ENCODE data around the gene LOXHD1.

Gene LOXHD1

DNA sequence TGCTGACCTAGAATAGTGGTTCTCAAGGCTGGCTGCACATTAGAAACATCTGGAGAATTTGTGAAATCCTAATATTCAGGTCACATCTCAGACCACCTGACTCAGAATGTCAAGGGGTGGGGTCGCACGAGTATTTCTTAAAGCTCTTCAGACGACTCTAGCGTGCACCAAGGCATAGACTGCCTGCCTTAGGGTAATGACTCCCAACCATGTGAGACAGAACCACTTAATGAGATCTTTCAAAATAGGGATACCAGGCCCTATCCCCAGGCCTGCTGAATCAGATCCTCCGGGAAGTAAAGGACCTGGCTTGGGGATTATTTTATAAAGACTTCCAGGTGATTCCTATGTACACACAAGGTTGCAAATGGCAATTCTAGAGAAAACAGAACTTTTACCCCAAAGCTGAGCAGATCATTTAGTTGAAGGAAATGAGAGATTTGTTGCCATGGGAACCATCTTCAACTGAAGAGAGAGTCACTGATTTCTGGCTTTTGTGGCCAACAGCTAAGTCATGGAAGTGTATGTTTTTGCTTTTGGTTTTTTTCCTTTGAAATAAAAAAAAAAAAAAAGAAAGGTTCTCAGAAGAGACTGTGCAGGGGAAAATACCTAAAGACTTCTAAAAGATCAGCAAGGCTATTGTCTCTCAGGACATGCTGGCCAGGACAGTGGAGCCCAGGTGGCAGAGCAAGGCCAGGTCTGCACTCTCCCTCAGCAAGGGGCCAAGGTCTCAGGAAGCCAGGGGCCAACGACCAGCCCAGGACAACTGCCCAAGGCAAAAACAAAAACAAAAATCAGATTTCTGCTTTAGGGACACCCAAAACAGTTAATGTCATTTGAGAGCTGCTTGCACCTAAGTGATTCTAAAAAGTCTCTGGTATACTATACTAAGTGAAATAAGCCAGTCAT, 15.3 kb upstream of the LOXHD1 start:
- DNase-seq, result peak; percentile 40

DNA sequence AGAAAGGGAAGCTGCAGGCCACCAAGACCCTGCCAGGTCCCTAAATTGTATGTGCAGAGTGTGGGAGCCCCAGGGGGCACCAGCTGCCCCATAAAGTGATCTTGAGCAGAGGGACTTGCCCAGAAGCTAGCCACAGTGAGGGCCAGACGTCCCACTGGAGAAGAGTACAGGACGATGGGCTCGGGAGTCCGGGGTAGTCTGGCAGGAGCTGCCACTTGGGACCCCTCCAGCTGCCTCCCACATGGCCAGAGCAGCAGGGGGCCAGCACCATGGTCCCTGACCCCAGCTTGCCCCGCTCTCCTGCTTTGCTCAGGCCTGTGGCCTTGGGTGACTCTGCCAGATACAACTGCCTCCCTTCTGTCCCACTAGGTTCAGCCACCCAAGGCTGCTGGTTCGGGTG, 11.7 kb upstream of the LOXHD1 start:
- no peak for DNase-seq

DNA sequence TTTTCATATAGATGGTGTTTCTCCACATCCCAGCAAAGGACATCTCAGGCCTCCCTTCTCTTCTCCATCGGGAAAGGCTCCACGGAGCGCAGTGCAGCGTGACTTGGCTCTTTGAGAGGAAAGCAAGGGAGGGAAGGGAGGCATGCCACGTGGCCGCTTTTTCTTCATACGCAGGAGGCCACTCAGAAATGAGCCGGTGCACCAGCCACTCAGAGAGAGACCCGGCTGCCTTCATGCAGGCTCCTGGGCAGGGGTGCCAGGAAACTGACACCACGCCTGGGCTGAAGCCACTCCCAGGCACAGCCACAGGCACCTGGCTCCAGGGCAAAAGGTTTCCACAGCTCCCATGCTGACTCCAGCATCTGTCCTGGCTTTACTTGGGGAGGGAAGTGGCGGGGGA, 11.1 kb upstream of the LOXHD1 start:
- DNase-seq, result no peak

DNA sequence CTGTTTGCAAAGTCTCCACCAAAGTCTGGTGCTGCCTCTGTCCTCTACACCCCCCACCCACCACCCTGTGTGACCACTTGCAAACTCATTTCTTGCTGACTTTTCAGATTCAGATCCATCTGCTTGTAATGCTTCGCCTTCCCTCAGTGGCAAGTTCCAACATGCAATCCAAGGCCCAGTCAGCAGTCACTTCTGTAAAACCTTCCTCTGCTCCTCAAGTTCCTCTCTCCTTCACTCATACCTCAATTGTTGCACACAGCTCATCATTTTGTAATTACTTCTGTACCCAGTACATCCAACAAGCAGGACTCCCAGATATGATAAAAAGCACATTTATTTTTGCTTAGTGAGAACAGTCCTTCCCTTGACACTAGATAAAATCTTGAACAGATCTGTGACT, 6.5 kb upstream of the LOXHD1 start:
- no peak for DNase-seq

DNA sequence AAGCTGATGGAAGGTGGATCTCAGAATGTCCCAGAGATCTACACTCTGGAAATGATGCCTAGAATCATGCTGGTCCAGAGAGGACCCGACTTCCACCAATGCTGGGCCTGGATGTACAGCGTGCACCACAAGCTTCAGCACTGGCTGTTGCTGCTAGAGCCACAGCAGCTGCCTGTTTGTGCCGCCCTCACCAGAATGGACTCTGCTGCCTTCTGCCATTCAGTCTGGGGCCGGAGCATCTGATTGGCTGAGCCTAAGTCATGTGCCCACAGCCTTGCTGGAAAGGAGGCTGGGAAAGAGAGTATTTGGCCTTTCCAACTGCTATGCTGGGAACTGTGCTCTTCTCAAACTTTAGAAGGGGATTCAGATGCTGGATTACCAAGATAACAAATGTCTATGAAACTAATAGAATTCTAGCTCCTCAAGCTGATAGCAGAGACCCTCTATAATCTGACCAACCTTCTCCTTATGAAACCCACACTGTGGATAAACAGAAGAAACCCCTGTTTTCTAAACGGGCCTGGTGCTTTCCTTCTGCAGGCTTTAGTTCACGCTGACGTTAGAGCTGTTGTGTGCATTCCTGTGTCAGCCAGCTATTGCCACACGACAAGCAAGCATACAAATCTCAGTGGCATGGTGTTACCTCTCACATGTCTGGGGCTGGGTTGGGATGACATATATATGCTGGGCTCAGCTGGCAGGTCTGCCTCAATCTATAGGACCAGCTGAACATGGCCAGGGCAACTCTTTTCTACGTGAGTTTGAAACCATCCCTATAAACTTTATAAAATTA, 4.1 kb upstream of the LOXHD1 start:
- no peak for DNase-seq

DNA sequence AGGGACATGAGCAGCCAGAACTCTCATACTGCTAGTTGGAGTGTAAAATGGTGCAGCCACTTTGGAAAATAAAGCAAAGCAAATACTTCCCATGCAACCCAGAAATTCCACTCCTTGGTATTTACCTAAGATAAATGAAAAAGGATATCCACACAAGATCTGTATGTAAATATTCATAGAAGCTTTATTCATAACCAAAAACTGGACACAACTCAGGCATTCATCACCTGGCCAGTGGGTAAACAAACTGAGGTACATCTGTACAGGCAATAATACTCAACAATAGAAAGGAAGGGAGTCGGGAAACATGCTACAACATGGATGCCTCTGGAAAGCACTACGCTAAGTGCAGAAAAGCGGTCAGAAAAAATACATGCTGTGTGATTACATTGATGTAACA, 2.5 kb upstream of the LOXHD1 start:
- no peak for DNase-seq

DNA sequence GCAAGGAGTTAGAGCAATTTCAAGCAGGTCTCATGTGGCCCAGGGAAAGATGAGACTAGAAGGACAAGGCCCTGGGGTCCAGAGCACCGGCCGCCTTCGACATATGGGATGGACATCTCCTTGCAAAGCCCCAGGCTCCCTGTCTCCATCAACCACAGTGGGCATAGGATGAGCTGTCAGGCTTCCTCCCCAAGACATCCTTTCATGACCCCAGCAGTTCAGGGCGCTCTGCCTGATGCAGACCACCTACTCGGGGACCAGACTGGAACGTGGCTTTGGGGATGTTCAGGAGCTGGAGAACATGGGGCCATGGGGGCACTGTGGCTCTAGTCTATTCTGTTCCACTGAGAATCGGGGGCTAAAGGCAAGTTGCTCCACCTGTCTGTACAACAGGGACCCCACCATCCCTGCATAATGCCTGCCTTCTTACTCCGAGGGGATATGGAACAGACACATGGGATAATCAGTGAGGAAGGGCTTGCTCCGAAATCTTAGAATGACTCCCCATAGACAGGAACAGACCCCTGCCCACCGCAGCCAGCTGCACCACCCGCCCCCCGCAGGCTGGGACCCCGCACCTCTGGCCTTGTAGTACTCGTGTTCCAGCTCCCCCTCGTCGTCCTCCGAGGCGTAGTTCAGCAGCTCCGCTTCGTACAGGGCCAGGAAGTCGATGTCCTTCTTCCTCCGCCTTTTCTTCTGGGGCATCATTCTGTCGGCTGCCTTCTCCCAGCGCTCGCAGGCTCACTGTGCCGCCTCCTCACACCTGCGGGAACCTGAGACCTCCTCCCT, 500 bp downstream of the LOXHD1 start:
- DNase-seq, result no peak

DNA sequence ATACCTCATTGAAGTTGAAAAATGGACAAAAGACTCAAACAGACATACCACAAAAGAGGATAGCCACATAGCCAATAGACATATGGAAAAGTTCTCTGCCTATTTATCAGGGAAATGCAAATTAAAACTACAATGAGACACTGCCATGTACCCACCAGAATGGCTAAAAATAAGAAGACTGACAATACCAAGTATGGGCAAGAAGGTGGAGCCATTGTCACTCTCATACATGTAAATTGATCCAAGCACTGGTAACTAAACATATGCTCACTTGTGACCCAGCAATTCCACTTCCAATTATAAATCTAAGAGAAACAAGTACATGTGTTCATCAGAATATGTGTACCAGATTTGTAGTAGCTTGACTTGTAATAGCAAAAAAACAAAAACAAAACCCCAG, 4.6 kb downstream of the LOXHD1 start:
- DNase-seq, result no peak

DNA sequence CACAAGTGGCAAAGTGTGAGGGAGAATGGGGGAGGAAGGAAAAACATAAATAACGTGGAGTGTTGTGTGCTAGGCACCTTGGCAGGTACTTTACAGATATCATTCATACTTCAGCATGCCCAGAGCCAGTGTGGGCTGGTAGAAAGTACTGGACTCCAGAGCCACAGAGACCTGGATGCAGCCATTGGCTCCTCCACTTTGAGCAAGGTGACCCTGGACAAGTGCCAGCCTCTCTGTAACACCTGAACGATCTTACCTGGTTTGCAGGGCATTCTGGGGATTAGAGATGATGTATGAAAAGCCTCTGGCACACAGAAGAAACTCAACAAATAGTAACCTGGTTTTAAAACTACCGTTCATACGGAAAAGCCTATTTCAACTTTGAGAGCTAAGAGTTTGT, 6.3 kb downstream of the LOXHD1 start:
- no peak for DNase-seq

DNA sequence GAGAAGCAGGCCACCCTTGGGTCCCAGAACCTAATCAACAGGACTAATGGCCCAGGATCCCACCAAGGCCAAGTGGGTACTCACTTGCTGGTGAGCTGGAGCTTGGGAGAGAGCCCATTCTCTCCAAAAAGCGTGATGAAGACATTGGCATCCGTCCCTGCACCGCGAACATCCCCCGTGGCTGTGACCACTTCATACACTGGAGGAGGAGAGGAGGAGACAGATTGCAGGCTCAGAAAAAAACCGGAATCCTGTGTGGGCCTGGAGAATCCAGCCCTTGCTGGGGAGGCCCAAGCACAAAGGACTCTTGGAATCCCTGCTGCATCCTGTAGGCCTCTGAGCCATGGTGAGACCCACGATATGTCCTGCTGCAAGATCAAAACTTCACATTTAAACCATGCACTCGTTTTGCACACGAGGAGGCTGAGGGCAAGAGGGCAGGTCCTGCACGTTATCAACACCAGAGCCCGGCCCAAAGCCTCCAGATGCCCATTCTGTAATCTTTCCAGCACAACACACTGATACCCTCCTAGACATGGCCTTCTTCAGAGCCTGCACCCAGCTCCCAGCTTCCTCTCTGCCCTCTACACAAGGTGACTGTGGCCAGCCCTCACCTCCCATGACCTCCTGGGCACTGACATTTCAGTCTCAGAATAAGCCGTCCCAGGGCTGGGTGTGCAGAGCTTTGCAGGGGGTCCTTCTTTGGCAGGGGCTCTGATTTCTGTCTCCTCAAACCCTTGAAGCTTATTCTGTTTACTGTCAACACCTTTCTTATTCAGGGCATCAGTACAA, 7.8 kb downstream of the LOXHD1 start:
- DNase-seq, result no peak

DNA sequence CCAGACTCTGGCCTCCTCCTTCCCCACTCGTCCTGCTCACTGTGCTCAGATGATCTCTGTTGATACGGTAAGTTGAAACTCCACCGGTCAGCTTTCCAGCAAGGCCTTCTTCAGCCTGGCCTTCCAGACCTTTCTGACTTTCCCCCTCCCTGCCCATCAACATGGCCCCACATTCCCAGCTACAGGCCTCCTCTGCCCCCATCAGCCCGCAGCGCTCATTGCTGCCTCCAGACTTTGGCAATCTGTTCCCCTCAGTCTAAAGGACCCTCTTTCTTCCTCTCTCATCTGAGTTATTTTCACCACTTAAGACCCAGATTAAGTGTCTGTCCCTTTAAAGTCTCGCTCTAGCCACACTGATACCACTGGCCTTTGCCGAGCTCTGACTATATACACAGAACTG, 10.6 kb downstream of the LOXHD1 start:
- no peak for DNase-seq

DNA sequence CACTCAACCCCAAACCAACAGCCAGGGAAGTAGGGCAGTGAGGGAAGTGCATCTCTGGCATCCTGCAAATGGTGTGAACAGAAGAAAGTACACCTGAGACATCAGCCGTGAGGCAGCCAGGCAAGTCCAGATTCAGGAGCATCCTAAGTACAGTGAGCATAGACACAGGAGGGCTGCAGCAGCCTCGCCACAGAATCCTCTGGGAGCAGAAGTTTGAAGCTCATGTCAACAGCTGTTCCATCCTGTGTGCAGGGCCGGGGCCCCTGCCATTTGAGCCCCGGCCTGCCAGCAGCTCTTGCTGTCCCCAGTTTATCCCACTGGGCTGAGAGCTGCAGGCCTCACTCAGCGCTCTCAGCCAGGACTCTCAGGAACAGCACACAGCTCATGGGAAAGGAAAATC, 14.5 kb downstream of the LOXHD1 start:
- no peak for DNase-seq

DNA sequence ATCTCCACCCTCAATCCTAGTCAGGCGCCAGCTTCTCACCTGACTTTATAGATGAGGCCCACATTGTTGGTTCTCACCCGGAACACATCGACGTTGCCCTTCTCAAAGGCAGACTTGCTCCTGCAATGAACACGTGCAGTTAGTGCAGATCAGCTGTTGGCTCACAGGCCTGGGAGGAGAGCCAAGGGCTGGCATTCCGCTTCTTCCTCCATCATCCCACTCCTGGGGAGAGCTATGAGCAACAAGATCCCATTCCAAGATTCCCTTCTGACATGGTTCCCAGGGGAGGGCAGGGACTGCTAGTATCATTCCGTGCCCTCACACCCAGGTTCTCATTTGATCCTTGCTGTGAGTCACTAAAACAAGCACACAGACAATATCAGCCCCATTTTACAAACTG, 15.1 kb downstream of the LOXHD1 start:
- DNase-seq, result no peak

DNA sequence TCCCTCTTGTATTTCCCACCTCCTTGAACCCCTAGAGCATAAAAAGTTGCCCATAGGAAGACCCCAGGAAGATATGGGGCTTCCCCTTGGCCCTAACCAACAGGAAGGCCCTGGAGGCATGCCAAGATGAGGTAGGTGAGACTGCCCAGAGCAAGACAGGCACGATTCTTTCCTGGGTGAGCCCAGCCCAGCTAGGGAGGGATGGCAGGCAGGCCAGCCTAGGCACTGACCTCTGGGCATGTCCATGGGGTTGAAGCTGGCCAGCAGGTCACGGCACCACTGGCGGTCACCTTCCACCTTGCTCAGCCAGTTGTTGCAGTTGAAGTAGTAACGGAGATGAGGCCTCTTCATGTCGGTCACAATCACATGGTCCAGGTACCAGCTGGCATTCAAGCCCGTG, 17.6 kb downstream of the LOXHD1 start:
- no peak for DNase-seq

DNA sequence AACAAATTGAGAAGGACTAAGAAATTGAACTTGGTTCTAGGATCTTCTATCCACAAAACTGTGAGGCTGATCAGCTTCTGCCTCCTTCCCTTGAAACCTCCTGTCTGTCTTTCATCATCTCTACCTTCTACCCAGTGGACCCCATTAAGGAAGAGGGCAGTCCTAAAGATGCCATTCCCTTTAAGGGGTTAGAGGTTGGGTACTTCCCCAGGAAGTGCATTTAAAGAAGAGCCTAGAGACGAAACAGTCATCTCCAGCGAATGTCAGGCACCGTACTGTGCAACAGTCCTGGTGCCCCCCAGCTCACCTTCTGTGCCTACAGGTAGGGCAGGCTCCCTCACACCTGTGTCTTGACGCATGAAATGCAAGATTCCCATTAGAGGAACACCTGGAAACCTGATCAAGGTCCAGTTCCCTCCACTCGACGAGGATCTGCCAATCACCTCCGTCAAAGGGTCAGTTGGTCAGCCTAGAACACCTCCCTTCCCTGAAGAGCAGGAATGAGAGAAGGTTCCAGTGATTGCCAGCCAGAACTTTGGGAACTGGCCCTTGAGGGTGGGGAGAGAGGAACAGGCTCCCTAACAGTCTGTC, 20.9 kb downstream of the LOXHD1 start:
- no peak for DNase-seq

DNA sequence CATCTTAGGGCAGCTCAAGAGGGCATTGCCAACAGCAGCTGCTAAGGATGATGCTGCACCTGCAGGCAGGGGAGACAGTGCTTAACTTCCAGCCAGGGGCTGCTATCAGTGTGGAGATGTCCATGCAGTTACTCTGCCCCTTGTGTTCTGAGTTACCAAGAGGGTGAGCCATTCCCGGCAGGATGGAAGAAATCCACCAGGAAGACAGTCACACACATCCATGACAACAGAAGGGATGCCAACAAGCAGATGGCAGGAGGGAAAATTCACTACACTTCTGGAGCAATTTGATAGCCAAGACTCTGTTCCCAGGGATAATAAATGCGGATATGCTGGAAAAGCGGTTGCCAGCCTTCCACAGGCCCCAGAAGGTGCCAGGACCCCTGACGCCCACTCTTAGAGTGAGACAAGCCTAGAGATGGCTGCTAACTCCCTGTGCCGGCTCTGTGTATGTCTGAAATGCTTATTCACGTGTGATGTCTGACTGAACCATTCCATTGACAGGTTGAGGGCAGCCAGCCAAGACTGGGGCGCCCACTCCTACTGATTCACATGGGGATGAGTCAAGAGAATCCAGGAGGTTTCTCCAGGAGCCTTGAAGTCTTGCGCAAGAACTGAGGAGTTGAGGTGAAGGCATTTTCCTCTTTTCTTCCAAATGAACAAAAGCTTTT, 24.5 kb downstream of the LOXHD1 start:
- DNase-seq, result no peak

DNA sequence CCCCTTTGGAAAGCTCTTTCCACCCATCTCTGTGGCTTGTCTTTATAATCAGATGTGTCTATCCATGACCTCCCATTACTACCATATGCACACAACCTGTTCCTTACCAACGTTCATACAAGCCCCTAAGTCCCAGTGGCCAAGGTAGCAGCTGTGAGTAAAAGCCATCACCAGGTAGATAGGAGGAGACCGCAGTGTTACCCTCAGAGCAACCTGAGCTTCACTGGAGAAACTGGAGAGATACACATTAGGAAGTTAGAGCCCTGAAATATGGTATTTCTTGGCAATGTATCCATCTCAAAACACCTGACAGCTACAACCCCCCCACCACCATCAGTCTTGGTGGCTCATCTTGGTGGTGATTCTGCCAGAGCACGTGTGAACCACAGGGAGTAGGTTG, 26.0 kb downstream of the LOXHD1 start:
- DNase-seq, result no peak

DNA sequence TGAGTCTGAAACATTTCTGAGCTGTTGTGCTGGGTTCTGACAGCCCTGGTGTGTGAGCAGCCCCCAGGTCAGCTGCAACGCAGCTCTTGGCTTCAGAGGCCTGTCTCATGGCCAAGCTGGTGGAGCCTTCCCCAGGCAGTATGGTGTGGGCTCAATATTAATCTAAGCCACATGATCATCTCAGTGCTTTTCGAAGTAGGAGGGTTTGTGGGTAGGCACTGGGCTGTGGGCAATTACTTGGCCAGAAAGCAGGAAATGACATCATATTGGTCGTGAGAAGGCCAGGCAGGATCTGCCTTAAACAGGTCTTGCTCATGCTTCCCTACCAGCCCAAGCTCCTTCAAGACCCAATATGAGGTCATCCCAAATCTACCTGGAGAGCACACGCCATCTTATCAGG, 26.9 kb downstream of the LOXHD1 start:
- DNase-seq, result no peak

DNA sequence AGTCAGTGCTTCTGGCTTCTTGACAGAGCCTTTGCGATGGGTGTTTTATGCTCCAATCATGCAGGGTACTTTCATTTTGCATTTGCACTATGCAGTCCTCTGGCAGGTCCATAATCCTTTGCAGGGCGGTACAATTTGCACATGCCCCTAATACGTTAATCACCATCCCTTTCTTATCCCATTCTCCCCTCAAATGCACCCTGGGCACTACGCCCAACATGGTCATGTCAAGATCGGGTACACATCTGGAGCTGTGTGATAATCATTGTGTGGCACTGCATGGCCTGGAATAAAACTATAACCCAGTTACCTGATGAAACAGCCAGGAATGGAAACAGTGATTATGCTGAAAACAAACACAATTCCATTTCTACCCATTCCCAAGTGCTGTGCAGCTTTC, 27.7 kb downstream of the LOXHD1 start:
- no peak for DNase-seq

DNA sequence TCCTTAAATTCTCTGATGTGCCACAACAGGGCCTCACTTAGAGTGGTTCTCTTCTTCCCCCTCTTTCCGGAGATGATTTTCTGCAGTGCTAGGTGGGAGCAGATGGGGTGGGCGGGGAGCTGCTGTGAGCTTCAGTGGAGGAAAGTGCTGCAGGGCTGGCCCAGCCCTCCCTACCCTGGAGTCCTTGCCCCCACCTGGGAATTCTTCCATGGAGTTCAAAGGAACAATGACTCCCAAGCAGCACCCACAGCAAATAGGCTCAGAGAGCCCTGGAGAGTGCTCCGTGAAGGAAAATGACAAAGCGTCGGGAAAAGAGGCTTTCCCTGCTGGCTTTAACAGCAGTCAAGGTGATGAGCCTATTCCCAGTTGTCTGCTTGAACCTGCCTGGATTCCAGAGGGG, 28.8 kb downstream of the LOXHD1 start:
- no peak for DNase-seq

DNA sequence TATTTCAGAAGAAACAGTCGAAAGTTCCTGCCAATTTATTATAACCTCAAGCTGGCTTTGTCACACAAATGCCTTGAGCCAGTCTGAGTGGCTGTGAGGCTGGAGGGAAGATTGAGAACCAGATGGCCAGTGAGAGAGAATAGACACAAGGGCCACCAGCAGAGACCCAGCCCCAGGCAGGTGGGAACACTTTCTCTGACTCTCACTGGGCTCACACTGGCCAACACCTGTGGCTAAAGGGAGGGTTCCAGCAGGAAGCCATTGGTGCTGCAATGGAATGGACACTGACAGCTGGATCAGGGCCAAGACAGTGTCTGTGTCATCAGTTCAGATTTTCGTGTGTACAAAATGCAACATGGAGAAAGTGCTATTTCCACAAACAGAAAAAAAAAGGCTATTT, 29.9 kb downstream of the LOXHD1 start:
- DNase-seq, result no peak

DNA sequence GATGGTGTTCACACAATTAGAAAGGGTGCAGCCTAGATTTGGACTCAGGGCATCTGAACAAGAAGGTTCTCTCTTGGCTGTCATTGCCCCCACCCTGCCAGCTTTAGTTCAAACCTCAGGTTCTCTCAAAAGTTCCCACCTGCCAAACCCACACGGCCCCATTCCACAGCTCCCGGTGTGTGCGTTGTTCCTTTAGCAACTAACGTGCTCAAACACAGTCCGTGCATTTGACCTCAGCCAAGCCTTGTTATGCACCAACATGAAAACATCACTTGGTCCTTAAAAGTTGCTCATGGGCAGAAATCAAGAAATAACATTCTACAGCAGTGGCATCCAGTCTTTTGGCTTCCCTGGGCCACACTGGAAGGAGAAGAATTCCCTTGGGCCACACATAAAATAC, 32.0 kb downstream of the LOXHD1 start:
- no peak for DNase-seq
